H1 (cell line): Measurements from ENCODE around the gene DNAJC2. TPM values are rescaled to one million over a fixed set of nuclear protein-coding genes. Genes with fewer than 3 reads are reported as not detected.

Source experiments
- CTCF ChIA-PET: fragments of 300-600 bp; sonication (Branson Sonifier 250); formaldehyde crosslinking; loops from one replicate; lab custom pipeline; 2021; ENCODE audit not compliant: partially characterized antibody; lab: Charles Lee
- POLR2A ChIA-PET: fragments of 300-600 bp; sonication (Branson Sonifier 250); formaldehyde crosslinking; loops from one replicate; lab custom pipeline; 2021; ENCODE audit warnings: inconsistent platforms; ENCODE audit not compliant: partially characterized antibody; lab: Charles Lee
- DNase-seq, 2 experiments: peaks; one replicate each; pipeline versions ENCODE4 v3.0.0 to v3.0.0-alpha.2; 2010 to 2022; ENCODE audit warnings: low spot score in 2 of 2, low read depth in 1 of 2, mixed read lengths in 1 of 2
- FAIRE-seq: peaks from 2 replicates; lab custom pipeline; 2011; peaks lifted over from hg19 to GRCh38; lab: Jason Lieb, UNC
- H2AFZ ChIP-seq: 2 replicates; pipeline ENCODE4 v1.8.1; 2012; ENCODE audit warnings: low read length, inconsistent platforms
- H2AK5ac ChIP-seq: 2 replicates; pipeline ENCODE4 v1.6.1; 2013; ENCODE audit warnings: low read depth, low read length
- H2BK120ac ChIP-seq: replicated peaks from 2 replicates; pipeline ENCODE3; 2013; ENCODE audit warnings: low read depth, low read length, inconsistent platforms
- H2BK12ac ChIP-seq: 2 replicates; pipeline ENCODE4 v1.6.1; 2013; ENCODE audit warnings: low read depth, low read length
- H2BK15ac ChIP-seq: 2 replicates; pipeline ENCODE4 v1.6.1; 2013; ENCODE audit warnings: low read length
- H2BK20ac ChIP-seq: 2 replicates; pipeline ENCODE4 v1.6.1; 2013; ENCODE audit warnings: low read length
- H2BK5ac ChIP-seq: 2 replicates; pipeline ENCODE4 v1.6.1; 2013; ENCODE audit warnings: low read depth, low read length
- H3K14ac ChIP-seq: 2 replicates; pipeline ENCODE4 v1.6.1; 2013; ENCODE audit warnings: inconsistent platforms; ENCODE audit not compliant: insufficient read length
- H3K18ac ChIP-seq: 2 replicates; pipeline ENCODE4 v1.6.1; 2013; ENCODE audit warnings: low read length; ENCODE audit errors: extremely low read depth
- H3K23ac ChIP-seq: 2 replicates; pipeline ENCODE4 v1.6.1; 2013; ENCODE audit warnings: inconsistent platforms; ENCODE audit not compliant: insufficient read length
- H3K23me2 ChIP-seq: 2 replicates; pipeline ENCODE4 v1.6.1; 2013; ENCODE audit warnings: low read depth, low read length
- H3K27ac ChIP-seq: 2 replicates; pipeline ENCODE4 v1.6.1; 2011; ENCODE audit warnings: low read depth, low read length, inconsistent platforms
- H3K27me3 ChIP-seq, 4 experiments: replicated peaks in 1 of 4; 1 replicate in 1 of 4; 2 replicates in 3 of 4; pipeline versions ENCODE4 v1.6.1 to v1.8.1; 2011 to 2013; ENCODE audit warnings: low read length in 3 of 4, mild to moderate bottlenecking in 3 of 4, inconsistent platforms in 2 of 4, mixed read lengths in 2 of 4, moderate library complexity in 1 of 4; ENCODE audit not compliant: control insufficient read depth in 3 of 4, insufficient read depth in 3 of 4; ENCODE audit errors: extremely low read depth in 1 of 4
- H3K36me3 ChIP-seq, 4 experiments: 2 replicates each; pipeline versions ENCODE4 v1.6.1 to v1.8.1; 2011 to 2013; ENCODE audit warnings: mild to moderate bottlenecking in 4 of 4, low read length in 3 of 4, moderate library complexity in 2 of 4, control low read depth in 1 of 4, inconsistent platforms in 1 of 4; ENCODE audit not compliant: insufficient read depth in 4 of 4, control insufficient read depth in 2 of 4
- H3K4ac ChIP-seq: replicated peaks from 2 replicates; pipeline ENCODE3; 2013; ENCODE audit warnings: low read length, low read depth, mixed read lengths, inconsistent platforms; ENCODE audit not compliant: insufficient read length
- H3K4me1 ChIP-seq, 4 experiments: replicated peaks in 1 of 4; 1 replicate in 1 of 4; 2 replicates in 3 of 4; pipeline versions ENCODE4 v1.6.1 to v1.8.1; 2011 to 2013; ENCODE audit warnings: low read length in 3 of 4, inconsistent platforms in 2 of 4, mixed read lengths in 1 of 4; ENCODE audit not compliant: insufficient read depth in 4 of 4, control insufficient read depth in 3 of 4
- H3K4me2 ChIP-seq, 2 experiments: 2 replicates each; pipeline versions ENCODE4 v1.6.1 to v1.8.1; 2011 to 2013; ENCODE audit warnings: low read depth in 2 of 2, low read length in 2 of 2, control low read depth in 1 of 2, inconsistent platforms in 1 of 2, mild to moderate bottlenecking in 1 of 2; ENCODE audit not compliant: insufficient read depth in 1 of 2
- H3K4me3 ChIP-seq, 4 experiments: fragments of 200-600, 300-600 bp in 1 of 4; sonication (generic), shearing (Covaris generic), sonication (Bioruptor Twin) in 1 of 4; 2 replicates each; pipeline versions ENCODE4 v1.5.1 to v1.8.1; 2011 to 2016; ENCODE audit warnings: low read length in 4 of 4, low read depth in 3 of 4, control low read depth in 2 of 4, inconsistent platforms in 2 of 4, mild to moderate bottlenecking in 2 of 4, mixed read lengths in 1 of 4, moderate library complexity in 1 of 4; ENCODE audit not compliant: insufficient read depth in 2 of 4; ENCODE audit errors: extremely low read depth in 1 of 4
- H3K56ac ChIP-seq: replicated peaks from 2 replicates; pipeline ENCODE3; 2013; ENCODE audit warnings: low read depth, mild to moderate bottlenecking, mixed read lengths, low read length, inconsistent platforms; ENCODE audit not compliant: insufficient read length
- H3K79me1 ChIP-seq: 2 replicates; pipeline ENCODE4 v1.6.1; 2013; ENCODE audit warnings: low read depth, low read length, control low read depth
- H3K79me2 ChIP-seq, 2 experiments: 2 replicates each; pipeline versions ENCODE4 v1.6.1 to v1.8.1; 2012 to 2013; ENCODE audit warnings: low read length in 2 of 2, mild to moderate bottlenecking in 2 of 2, inconsistent platforms in 1 of 2; ENCODE audit not compliant: insufficient read depth in 2 of 2, control insufficient read depth in 1 of 2
- H3K9ac ChIP-seq, 4 experiments: replicated peaks in 1 of 4; 1 replicate in 1 of 4; 2 replicates in 3 of 4; pipeline versions ENCODE4 v1.6.1 to v1.8.1; 2011 to 2013; ENCODE audit warnings: low read depth in 3 of 4, low read length in 3 of 4, control low read depth in 2 of 4, mild to moderate bottlenecking in 2 of 4, moderate library complexity in 2 of 4, inconsistent platforms in 1 of 4; ENCODE audit errors: extremely low read depth in 1 of 4
- H3K9me3 ChIP-seq, 2 experiments: 2 replicates each; pipeline versions ENCODE4 v1.6.1 to v1.8.1; 2012 to 2013; ENCODE audit warnings: mild to moderate bottlenecking in 2 of 2, moderate library complexity in 2 of 2, control low read depth in 1 of 2, inconsistent platforms in 1 of 2, low read depth in 1 of 2, low read length in 1 of 2, mixed read lengths in 1 of 2; ENCODE audit not compliant: insufficient read depth in 2 of 2
- H4K20me1 ChIP-seq, 2 experiments: replicated peaks in 1 of 2; 2 replicates each; pipeline versions ENCODE3 to v1.8.1; 2011 to 2013; ENCODE audit warnings: inconsistent platforms in 2 of 2, low read length in 2 of 2, mild to moderate bottlenecking in 1 of 2; ENCODE audit not compliant: insufficient read depth in 2 of 2, control insufficient read depth in 1 of 2
- H4K5ac ChIP-seq: 2 replicates; pipeline ENCODE4 v1.6.1; 2013; ENCODE audit warnings: low read length, low read depth, mixed read lengths, inconsistent platforms; ENCODE audit not compliant: insufficient read length
- H4K8ac ChIP-seq: 2 replicates; pipeline ENCODE4 v1.8.0; 2013; ENCODE audit warnings: mild to moderate bottlenecking, moderate library complexity, low read length, inconsistent platforms; ENCODE audit not compliant: insufficient read depth; ENCODE audit errors: extremely low read depth
- H4K91ac ChIP-seq: replicated peaks from 2 replicates; pipeline ENCODE3; 2013; ENCODE audit warnings: low read length, mixed read lengths, inconsistent platforms; ENCODE audit not compliant: insufficient read length
- BCL11A ChIP-seq, 2 experiments: IDR thresholded peaks; one replicate each; pipeline ENCODE4 v1.6.1; 2011; ENCODE audit warnings: low read depth in 2 of 2, low read length in 2 of 2, mild to moderate bottlenecking in 2 of 2
- WGBS, 2 experiments: shearing (Covaris generic) in 1 of 2; methylation state at CpG; one replicate each; pipeline versions ENCODE4 v1.1.6 to v1.1.7; 2013 to 2015; ENCODE audit warnings: low lambda C conversion rate in 2 of 2, mixed read lengths in 2 of 2, inconsistent platforms in 1 of 2, low coverage in 1 of 2, missing lambda C conversion rate in 1 of 2; ENCODE audit not compliant: insufficient replicate concordance in 2 of 2, insufficient coverage in 1 of 2, insufficient read length in 1 of 2; ENCODE audit errors: extremely low coverage in 1 of 2, missing lambda C conversion rate in 1 of 2; 5-methylcytosine and 5-hydroxymethylcytosine counted together
- polyA plus RNA-seq, 7 experiments: library from polyadenylated mRNA; depleted of rRNA in 3 of 7; stranded (reverse) in 5 of 7; unstranded in 2 of 7; fragments of >200 nt in 5 of 7; fragments of 200-250 nt in 2 of 7; gene quantifications; 1 replicate in 5 of 7; 2 replicates in 1 of 7; 4 replicates in 1 of 7; pipeline versions ENCODE4 v1.2.1 to v1.2.3, GENCODE V29; 2011 to 2013; ENCODE audit warnings: missing spikeins in 2 of 7, mixed read lengths in 2 of 7
- total RNA-seq: library from RNA; stranded (reverse); fragmentation: NEBNext Ultra II Directional; extraction: Animal tissue kit (Norgen Biotek cat#: 25700); gene quantifications from 2 replicates; pipeline ENCODE4 v1.2.1, GENCODE V29; 2021

Gene DNAJC2
- total and polyA plus RNA-seq, 2 of the 8 experiments (the other 6 are each of a cell fraction or from before 2014, with no cell fraction given), result 9.8 to 42.2 TPM

GRCh38 chr7:103389263-103389662 is 44.7 kb upstream of the DNAJC2 start:
- WGBS, 2 experiments, result 90% methylated on average over 3 of the region's 3 CpGs; no CpG with 5 or more reads in 1 of the 2 experiments
- H3K23ac ChIP-seq, result no peak overlapping the region
- ChIA-PET CTCF (no interaction called here), POLR2A (no interaction called here)
- no peak overlapping the region for H3K4me3 ChIP-seq
- no peaks in the 10 kb centered on the region for H4K20me1 ChIP-seq
- H4K91ac ChIP-seq, result no peak overlapping the region
- no peak overlapping the region for H2BK5ac ChIP-seq
- no peak overlapping the region for H3K4me2 ChIP-seq
- DNase-seq (no peak), FAIRE-seq (no peak)
- H3K14ac ChIP-seq, result no peak overlapping the region
- no peak overlapping the region for H2BK12ac ChIP-seq
- H3K27me3 ChIP-seq, result no peaks in the 10 kb centered on the region
- H3K4ac ChIP-seq, result no peak overlapping the region
- H4K5ac ChIP-seq, result no peak overlapping the region
- no peaks in the 10 kb centered on the region for H3K23me2 ChIP-seq
- no peak overlapping the region for H2BK15ac ChIP-seq
- no peak overlapping the region for H2BK120ac ChIP-seq
- no peak overlapping the region for H2AK5ac ChIP-seq
- H3K4me1 ChIP-seq, result no peaks in the 10 kb centered on the region
- no peaks in the 10 kb centered on the region for H3K36me3 ChIP-seq
- H3K27ac ChIP-seq, result no peak overlapping the region
- H3K79me2 ChIP-seq, result no peaks in the 10 kb centered on the region
- no peak overlapping the region for H3K9ac ChIP-seq
- H3K18ac ChIP-seq, result no peak overlapping the region
- no peaks in the 10 kb centered on the region for H3K9me3 ChIP-seq
- no peak overlapping the region for H3K56ac ChIP-seq
- H2AFZ ChIP-seq, result no peak overlapping the region
- H3K79me1 ChIP-seq, result no peaks in the 10 kb centered on the region
- no peak overlapping the region for H2BK20ac ChIP-seq
- no peak overlapping the region for H4K8ac ChIP-seq
- TF ChIP-seq BCL11A (IDR thresholded peaks at IDR 0.05; ENCODE audit: low read depth in 2 of 2, low read length in 2 of 2), result no peak
